Stimulated activated CD4-positive, alpha-beta T cell treated with anti-CD3 and anti-CD28 coated beads, Interleukin-12 subunit alpha, Interleukin-12 subunit beta, amount 100 ng/mL, for 24 hours (primary cell): ENCODE results near the gene CHFR.

ENCODE experiments used
- DNase-seq, 2 experiments: peaks; one replicate each; pipeline ENCODE4 v3.0.0-alpha.2; 2020; ENCODE audit warnings: low read depth in 2 of 2

The CHFR gene

DNA sequence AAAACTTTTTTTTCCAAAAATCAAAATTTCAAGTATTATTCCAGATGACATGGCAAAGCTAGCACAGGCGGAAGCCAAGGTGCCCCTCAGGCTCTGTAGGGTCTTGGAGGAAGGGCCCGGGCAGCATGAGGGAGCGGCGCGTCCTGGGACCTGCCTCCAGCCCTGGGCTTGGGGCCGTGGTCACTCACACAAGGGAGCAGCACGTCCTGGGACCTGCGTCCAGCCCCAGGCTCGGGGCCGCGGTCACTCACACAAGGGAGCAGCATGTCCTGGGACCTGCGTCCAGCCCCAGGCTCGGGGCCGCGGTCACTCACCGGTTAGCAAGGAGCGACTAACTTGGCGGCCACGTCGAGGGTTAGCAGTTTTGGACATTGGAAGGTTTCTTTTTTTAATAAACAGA lies 46.9 kb downstream of the CHFR start:
- no peak for DNase-seq

DNA sequence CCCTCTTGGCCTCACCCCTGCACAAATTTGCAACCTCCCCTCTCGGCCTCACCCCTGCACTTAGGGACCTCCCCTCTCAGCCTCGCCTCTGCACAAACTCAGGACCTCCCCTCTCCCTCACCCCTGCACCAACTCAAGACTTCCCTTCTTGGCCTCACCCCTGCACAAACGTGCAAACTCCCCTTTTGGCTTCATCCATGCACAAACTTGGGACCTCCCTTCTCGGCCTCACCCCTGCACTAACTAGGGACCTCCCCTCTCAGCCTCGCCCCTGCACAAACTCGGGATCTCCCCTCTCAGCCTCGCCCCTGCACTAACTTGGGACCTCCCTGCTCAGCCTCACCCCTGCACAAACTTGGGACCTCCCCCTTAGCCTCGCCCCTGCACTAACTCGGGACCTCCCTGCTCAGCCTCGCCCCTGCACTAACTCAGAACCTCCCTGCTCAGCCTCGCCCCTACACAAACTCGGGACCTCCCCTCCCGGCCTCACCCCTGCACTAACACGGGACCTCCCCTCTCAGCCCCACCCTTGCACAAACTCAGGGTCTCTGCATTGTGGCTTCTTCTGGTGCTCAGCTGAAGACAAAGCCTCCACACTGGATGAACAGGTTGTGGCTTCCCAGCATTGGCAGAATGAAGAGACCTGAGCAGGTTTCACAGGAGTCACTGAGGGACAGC lies 47.7 kb downstream of the CHFR start:
- no peak for DNase-seq

DNA sequence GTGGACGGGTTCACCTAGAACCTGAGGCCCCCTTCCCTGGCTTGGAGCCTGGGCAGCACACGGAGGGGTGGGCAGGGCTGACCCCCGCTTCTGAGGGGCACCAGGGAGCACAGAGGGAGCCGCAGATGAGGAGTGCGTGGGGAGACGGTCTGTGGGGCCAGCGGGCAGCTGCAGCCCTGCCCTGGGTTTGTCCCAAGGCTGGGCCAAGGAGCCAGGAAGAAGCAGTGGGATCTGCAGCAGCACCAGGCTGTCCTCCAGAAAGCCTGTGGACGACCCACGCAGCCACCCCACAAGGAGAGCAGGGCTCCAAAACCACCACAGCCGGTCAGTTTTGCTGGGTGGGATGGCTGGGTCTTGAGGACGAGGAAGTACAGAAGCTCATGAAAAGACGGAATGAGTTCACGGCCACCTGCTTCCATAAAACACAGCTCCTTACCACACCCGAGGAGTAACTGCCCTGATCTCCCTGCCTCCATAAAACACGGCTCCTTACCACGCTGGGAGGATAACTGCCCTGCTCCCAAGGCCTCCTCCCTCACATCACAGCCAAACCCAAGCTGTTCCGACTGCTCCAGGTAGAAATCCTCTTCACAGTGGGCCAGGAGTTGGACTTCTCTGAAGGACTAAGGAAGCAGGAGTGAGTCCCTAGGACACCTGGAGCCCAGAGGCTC lies 48.9 kb downstream of the CHFR start:
- no peak for DNase-seq

DNA sequence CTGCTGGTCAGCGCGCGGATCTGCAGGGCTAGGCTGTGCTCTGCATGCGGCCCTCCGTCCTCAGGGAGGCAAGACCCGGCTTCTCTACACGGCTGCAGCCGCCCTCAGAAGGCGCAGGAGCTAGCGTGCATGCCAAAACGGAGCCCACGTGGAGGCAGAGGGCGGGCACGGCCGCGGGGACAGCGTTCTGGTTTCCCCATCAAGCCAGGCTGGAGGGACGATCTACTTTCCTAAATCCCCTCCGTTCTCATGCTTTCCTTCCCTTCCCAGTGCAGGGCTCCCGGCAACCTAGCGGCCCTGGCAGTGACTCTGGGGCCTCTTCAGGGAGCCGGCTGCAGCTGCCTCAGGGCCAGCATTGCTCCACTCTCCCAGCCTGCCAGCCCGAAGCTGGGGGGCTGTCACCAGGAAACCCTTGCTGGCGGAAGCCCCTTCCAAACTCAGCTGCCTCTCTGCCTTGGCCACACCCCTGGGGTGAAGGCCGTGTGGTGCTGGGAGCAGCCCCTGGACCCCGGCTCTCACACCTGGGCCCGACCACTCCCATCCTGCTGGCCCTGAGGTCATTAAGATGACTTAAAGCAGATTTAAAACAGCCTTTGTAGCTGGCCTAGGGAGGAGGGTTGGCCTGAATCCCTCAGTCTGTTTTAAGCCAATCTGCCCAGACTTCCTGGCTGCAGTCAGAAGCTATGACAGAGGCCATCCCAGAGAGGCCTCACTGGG lies 49.6 kb downstream of the CHFR start:
- no peak for DNase-seq

DNA sequence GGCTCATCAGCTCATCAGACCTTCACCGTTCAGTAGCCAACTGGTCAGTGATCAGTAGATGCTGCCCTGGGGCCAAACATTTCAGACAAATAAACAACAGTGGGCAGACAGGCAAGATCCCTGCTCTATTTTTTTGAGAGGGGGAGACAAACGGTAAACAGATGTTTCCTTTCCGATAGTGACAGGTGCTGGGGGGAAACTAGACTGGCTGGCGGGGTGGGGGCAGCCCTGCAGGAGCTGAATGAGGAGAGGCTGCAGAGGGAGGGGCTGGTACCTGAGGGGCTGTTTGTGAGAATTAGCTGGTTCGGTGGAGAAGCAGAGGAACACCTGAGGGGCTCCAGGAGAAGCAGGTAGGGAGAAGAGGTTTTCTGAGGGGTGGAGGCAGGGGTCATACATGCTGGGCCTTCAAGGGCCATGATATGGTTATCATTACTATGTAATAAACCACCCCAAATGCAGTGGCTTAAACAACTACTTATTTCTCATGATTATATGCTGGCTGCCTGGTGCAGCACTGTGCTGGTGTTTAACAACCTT lies 50.5 kb downstream of the CHFR start:
- DNase-seq = no peak

DNA sequence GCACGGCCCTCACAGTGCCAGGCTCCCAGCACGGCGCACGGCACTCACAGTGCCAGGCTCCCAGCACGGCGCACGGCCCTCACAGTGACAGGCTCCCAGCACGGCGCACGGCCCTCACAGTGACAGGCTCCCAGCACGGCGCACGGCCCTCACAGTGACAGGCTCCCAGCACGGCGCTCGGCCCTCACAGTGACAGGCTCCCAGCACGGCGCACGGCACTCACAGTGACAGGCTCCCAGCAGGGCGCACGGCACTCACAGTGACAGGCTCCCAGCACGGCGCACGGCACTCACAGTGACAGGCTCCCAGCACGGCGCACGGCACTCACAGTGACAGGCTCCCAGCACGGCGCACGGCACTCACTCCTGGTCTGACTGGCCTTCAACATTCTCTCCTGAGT lies 51.2 kb downstream of the CHFR start:
- peak in 1 of 2 experiments; percentile 6 for DNase-seq

DNA sequence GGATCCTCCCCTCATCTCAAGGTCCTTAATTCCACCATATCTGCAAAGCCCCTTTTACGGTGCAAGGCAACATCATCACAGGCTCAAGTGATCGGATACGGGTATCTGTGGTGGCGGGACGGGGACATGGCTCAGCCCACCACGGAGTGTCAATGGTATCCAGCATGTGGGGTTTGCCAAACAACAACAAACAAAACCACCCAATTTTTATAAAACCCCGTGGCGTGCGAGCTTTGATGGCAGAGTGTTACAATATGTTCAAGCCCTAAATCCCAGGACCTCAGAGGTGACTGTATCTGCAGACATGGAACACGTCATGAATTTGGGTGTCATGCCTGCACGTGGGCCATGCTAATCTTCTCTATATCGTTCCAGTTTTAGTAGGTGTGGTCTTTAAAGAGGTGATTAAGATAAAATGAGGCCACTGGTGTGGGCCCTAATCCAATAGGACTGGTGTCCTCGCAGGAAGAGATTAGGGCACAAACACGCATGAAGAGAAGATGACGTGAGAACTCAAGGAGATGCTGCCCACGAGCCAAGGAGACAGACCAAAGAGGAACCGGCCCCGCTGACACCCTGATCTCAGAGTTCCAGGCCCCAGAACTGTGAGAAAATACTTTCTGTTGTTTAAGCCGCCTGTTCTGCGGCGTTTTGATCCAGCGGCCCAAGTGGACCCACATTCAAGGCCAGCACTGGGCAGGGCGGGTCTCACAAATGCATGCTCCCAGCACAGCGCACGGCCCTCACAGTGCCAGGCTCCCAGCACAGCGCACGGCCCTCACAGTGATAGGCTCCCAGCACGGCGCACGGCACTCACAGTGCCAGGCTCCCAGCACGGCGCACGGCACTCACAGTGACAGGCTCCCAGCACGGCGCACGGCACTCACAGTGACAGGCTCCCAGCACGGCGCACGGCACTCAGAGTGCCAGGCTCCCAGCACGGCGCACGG lies 52.1 kb downstream of the CHFR start:
- DNase-seq = no peak

DNA sequence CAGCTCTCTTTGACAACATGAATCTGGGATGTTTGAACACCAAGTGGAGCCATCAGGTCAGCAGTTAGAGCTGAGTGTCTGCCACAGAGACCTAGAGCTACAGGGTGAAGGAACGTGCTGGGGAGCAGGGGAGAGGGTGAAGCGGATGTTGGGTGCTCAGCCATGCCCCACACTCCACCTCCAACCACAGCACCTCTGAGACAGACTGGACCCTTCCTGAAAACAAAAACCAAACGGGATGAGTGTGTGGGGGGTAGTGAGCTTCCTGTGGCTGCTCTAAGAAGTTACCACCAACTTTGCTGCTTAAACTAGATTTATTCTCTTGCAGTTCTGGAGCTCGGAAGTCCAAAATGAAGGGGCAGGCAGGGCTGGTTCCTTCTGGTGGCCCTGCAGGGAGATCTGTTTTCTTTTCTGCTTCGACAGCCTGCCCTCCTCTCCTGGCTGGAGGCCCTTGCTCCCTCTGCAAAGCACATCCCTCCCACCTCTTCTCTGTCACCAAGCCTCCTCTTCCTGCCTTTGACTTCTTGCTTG lies 53.2 kb downstream of the CHFR start:
- peak in 1 of 2 experiments; percentile 9 for DNase-seq

DNA sequence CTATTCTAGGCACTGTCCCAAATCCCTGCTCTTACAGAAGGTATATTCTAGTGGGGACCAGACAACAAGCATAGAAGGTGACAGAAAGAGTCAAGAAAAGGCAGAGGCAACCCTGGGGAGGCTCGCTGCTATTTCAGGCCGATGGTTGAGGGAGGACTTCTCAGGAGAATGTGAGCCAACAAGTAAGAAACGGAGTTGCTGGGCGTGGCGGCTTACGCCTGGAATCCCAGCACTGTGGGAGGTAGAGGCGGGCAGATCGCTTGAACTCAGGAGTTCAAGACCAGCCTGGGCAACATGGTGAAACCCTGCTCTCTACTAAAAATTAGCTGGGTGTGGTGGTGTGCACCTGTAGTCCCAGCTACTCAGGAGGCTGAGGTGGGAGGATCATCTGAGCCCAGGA lies 54.1 kb downstream of the CHFR start:
- DNase-seq = no peak

DNA sequence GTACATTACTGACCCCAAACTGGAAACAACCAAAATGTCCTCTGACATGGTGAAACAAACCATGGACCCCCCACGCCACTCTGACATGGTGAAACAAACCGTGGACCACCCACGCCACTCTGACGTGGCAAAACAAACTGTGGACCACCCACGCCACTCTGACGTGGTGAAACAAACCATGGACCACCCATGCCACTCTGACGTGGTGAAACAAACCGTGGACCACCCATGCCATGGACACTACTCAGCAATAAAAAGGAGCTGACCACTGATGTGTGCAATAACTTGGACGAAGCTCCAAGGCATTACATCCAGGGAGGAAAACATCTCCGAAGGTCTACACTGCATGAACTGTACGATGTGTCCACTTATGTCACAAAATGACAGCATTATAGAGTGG lies 55.6 kb downstream of the CHFR start:
- no peak for DNase-seq

DNA sequence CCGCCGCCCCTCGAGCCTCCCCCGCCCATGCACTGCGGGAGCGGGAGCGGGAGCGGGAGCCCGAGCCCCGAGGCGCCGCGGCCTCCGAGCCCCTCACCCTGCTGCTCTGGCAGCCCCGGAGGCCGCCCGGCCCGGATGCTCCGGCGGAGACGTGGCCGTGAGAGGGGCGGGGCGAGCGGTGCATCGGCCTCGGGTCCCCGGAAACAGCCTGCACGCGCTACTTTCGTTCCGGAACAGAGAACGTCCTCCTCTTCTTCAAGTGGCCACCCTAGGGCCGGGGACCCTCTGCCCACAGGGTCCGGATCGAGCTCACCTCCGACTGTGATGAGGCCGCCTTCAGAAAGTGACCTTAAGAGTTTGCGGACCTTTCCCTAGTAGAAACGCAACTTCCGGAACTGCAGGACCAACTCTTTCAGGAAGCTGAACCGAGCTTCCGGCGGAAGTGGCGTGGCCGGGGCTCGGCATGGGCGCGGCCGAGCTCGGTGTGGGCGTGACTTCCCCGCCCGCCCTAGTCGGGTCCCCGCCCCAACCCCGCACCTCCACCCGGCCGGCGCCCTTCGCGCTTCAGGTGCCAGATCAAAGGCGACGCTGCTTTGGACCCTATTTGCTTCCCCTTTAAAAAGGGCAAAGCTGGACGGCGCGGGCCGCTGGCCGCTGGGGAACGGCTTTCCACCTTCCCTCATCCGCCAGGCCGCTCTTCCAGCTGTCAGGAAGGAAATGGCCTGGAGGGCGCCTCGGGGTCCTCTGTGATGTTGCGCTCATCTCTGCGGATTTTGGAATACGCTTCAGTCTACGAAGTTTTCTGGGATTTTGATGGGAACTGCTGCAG lies 58.5 kb downstream of the CHFR start, which contains the start of gene GOLGA3:
Gene GOLGA3, minus strand, starts transcription at position 164 of the 829 bp plus-strand sequence. CDS start 6,741 bp downstream, outside the sequence.
- peak; percentile 90 to 92 for DNase-seq

DNA sequence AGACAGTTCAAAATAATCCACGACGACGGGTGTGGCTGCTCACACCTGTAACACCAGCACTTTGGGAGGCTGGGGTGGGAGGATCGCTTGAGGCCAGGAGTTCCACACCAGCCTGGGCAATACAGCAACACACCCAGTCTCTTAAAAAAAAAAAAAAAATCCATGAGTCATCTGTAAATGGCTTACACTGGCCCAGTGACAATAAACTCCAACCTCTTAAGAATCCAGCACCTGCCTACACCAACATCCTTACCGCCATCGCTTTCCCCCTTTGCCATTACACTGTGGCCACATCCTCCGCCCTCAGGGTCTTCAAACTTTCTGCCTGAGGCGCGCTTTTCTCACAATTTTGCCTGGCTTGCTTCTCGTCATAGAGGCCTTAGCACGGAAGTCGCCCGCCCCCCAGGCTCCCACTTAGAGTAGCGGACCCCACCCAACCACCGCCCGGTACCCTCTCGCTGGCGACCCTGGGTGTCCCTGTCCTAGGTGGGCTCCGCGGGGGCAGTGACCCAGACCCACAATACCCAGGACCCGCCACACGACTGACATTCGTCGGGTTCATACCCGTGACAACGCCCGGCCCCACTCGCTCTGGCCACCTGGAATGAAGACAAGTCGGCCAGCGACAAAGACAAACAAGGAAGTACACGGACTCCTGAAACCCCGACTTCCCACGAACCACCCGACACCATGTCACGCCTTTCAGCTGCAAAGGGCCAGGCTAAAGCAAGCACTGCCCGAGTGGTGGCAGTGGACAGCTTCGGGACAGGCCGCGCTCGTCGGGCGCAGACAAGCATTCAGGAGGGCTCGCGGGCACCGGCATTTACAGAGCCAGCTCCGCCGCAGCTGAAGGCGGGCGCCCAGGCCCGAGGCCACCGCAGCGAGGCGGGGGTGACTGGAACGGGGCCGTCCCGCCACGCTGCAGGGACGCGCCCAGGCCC lies 59.4 kb downstream of the CHFR start:
- no peak for DNase-seq

DNA sequence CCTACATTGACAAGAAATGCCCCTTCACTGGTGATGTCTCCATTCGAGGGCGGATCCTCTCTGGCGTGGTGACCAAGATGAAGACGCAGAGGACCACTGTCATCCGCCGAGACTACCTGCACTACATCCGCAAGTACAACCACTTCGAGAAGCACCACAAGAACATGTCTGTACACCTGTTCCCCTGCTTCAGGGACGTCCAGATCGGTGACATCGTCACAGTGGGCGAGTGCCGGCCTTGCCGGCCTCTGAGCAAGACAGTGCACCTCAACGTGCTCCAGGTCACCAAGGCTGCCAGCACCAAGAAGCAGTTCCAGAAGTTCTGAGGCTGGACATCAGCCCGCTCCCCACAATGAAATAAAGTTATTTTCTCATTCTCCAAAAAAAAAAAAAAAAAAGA lies 61.5 kb downstream of the CHFR start:
- DNase-seq = no peak

DNA sequence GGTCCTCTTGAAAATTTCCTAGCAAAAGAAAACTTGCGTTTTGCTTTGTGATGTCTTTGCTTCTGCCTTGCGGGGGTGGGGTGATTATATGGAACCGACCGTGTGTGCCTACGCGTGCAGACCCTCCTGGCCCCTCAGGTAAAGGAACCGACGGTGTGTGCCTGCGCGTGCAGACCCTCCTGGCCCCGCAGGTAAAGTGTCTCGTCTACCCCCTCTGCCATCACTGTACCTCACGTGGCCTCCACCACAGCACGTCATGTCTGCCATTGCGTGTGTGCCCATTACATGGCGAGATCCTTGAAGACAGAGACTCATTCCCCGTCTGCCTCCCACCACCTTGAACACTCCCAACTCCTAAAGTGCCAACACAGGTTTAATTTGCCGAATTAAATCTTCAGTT lies 62.3 kb downstream of the CHFR start:
- no peak for DNase-seq

DNA sequence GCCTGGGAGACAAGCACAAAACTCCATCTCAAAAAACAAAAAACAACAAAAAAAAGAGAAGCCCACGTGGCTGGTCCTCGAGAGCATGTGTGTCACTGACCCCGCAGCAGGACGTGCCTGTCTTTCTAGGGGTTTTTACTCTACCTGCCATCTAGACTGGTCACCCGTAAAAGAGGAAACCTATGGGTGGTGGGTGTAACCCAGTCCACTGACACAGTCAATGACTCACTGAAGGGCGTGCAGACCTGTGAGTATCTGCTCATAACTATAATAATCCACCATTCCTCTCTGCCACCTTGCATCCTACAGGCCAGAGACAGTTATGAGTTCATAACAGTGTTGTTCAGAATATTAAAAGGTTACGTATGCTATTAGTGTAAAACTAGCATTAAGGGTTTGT lies 63.4 kb downstream of the CHFR start:
- DNase-seq = no peak

DNA sequence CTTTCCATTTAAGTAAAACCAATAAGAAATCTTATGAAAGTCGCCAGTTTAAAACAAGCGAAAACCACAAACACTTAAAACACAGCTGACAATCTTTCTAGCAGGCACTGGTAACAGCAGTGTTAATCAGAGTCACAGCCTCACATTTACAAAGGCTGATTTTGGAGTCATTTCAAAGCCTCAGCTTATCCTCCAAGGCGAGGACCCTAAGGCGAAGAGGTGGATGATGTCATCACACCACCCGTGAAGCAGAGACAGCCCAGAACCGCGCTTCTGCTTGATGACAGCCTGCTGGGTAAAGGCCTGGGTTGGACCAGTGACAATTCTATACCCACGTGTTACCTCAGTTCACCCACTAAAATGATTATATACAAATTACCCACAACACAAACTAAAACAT lies 68.8 kb downstream of the CHFR start:
- DNase-seq = no peak

DNA sequence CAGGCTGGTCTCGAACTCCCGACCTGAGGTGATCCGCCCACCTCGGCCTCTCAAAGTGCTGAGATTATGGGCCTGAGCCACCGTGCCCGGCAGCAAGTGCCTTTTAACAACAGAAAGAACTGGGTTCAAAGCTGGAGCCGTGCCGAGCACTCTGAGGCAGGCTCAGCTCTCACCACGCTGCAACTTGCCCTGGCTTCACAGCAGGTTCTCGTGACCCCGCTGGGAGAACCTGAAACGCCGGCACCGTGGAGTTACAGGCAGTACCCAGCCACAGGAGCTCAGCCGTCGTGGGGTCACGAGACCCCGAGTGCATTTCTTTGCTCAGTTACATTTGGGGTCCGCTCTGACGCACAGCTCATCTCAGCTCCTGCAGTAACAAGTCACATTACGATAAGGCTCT lies 73.2 kb downstream of the CHFR start:
- DNase-seq = no peak

DNA sequence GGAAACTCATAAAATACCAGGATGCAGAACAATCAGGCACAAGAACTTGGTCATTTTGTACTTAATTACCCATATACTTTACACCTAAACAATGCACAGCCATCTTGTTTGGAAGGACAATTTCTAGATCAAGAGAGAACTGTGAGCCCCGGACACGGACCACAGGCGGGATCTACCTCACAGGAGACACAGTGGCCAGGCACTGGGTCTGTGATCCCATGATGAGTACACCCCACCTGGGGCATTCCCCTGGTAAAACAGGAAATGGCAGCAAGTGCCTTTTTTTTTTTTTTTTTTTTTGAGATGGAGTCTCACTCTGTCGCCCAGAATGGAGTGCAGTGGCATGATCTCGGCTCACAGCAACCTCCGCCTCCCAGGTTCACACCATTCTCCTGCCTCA lies 74.0 kb downstream of the CHFR start:
- no peak for DNase-seq

DNA sequence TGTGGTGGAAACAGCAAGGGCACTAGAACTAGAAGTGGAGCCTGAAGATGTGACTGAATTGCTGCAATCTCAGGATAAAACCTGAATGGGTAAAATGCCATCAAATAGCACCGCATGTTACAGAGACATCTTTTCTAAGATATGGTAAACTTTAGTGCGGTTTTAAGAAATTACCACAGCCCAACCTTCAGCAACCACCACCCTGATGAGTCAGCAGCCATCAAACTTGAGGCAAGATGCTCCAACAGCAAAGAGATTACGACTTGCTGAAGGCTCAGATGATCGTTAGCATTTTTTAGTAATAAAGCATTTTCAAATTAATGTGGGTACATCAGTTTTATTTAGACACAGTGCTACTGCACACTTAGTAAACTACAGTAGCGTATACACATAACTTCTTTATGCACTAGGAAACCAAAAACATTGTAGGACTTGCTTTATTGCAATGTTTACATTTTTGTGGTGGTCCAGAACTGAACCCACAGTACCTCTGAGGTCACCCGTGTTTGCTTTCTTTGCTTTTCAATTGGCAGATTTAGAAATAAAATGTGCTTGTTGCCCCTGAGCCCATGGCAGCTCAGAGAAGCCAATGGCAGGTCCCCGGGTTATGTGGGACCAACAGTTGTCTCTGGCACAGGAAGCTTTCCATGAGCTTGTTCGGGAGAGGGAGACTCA lies 74.6 kb downstream of the CHFR start:
- DNase-seq = no peak
